MM.1S (cell line): ENCODE data around the gene ITGAV.

Source experiments
- EZH2 ChIP-seq: fragments of 300-600 bp; sonication (generic); optimal IDR thresholded peaks from 2 replicates; pipeline ENCODE3; 2017; ENCODE audit warnings: low read depth, mild to moderate bottlenecking, antibody characterized with exemption, low read length, mixed read lengths
- EZH2phosphoT487 ChIP-seq: fragments of 300-600 bp; sonication (generic); IDR thresholded peaks from 2 replicates; pipeline ENCODE4 v1.6.1; 2018; ENCODE audit warnings: antibody characterized with exemption, low read length
- TF ChIP-seq, protein P1 (sequence below): fragments of 300-600 bp; sonication (generic); IDR thresholded peaks from 2 replicates; pipeline ENCODE4 v1.5.1; 2016; ENCODE audit warnings: antibody characterized with exemption, low read length, mixed read lengths

GRCh38 chr2:186588421-186588820 is 1.4 kb upstream of the ITGAV start:
- TF ChIP-seq, protein P1, sequence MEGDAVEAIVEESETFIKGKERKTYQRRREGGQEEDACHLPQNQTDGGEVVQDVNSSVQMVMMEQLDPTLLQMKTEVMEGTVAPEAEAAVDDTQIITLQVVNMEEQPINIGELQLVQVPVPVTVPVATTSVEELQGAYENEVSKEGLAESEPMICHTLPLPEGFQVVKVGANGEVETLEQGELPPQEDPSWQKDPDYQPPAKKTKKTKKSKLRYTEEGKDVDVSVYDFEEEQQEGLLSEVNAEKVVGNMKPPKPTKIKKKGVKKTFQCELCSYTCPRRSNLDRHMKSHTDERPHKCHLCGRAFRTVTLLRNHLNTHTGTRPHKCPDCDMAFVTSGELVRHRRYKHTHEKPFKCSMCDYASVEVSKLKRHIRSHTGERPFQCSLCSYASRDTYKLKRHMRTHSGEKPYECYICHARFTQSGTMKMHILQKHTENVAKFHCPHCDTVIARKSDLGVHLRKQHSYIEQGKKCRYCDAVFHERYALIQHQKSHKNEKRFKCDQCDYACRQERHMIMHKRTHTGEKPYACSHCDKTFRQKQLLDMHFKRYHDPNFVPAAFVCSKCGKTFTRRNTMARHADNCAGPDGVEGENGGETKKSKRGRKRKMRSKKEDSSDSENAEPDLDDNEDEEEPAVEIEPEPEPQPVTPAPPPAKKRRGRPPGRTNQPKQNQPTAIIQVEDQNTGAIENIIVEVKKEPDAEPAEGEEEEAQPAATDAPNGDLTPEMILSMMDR, result no peak
- no peak for TF ChIP-seq EZH2
- TF ChIP-seq EZH2phosphoT487, result no peak
